GM12891 (cell line): ENCODE results near the gene SBK1.

Experiments used
- POLR2A ChIP-seq: IDR thresholded peaks from 2 replicates; pipeline ENCODE4 v1.6.1; 2011; ENCODE audit warnings: low read depth, low read length, control low read depth
- POLR2AphosphoS5 ChIP-seq: IDR thresholded peaks from 2 replicates; pipeline ENCODE4 v1.6.1; 2011; ENCODE audit warnings: low read depth, low read length, control low read depth
- POU2F2 ChIP-seq: IDR thresholded peaks from 2 replicates; pipeline ENCODE4 v1.6.1; 2011; ENCODE audit warnings: low read depth, mild to moderate bottlenecking, control low read depth, low read length, moderate library complexity
- SPI1 ChIP-seq: IDR thresholded peaks from 2 replicates; pipeline ENCODE4 v1.6.1; 2011; ENCODE audit warnings: low read depth, low read length, control low read depth
- TAF1 ChIP-seq: IDR thresholded peaks from 2 replicates; pipeline ENCODE4 v1.6.1; 2011; ENCODE audit warnings: low read depth, low read length, control low read depth

DNA sequence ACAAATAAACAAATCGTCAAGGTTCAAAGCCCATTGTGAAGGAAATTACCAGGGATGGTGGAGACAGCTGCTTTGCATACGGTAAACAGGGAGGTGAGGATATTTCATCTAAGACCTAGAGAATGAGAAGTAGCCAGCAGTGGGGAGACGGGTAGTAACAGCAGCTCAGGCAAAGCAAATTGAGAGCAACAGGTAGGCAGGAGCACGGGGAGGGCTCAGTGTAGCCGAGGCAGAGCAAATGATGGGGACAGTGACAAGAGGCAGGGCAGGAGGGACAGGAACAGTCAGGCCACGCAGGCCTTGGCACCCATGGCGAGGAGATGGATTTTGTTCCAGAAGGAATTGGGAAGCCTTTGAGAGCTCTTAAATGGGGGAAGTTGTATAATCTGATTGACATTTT lies 29.0 kb upstream of the SBK1 start:
- TF ChIP-seq POLR2AphosphoS5 (no peak), POLR2A (no peak), TAF1 (no peak), SPI1 (no peak), POU2F2 (no peak)
